ENCODE measurements around the gene MTCH1. TPM values are rescaled to one million over a fixed set of nuclear protein-coding genes. Genes with fewer than 3 reads are reported as not detected.

MTCH1 gene
- total RNA-seq = 339 and 394 TPM in 2 replicates

DNA sequence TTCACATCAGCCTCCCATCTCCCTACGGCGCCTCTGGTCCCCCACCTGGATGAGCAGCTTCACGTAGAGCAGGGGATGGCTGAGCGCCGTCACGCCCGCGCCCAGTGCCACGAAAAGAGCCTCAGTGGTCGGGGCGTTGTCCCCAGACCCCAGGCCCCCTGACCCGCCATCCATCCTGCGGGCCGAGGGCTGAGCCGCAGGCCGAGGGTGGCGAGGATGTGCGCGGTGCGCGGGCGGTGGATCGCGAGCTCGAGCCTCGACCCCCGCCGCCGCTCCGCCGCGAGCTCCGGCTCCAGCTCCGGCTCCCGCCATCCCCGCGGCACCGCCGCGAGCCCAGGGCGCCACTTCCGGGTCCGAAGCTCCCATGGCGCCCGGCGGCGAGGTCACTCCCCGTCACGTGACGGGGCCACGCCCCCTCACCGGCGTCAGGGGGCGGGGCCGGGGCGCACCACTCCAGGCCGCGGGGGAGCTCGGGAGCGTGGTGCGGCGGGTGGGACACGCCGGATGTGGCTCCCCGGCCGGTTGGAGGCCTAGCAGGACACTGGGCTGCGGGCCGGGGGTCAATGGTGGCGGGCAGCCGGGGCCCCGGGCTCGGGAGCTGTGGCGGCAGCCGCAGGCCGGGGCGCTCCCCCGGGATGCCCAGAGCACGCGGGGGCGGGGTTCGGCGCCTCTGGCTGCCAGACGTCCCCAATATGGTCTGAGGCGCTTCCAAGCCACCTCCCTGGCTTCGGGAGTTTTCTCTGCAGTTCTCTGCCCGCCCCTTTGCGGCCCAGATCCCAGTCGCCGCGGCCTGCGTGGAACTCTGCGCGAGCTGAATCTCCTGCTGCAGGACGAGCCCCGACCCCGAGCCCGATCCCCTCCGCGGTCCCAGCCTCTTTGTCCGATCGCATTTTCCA, at the start of gene MTCH1:
Gene MTCH1 (minus strand): TSS at position 389 of the 896 bp plus-strand sequence. CDS start 23 bp downstream, at position 366.

GRCh38 chr6:37005061-37005810, 19.2 kb upstream of the MTCH1 start, which contains the start of gene FGD2:
Gene FGD2 (plus strand): TSS chr6:37005655. CDS start chr6:37005818, 163 bp downstream.

GRCh38 chr6:36954262-36954931, 31.6 kb downstream of the MTCH1 start, which contains the start of gene PI16:
Gene PI16 (plus strand): TSS chr6:36954738. CDS start chr6:36954761, 23 bp downstream.

Other genes with a start within 250 kb of the MTCH1 start
- 0.18 and 0.30 TPM in 2 replicates for gene CPNE5, start 146.8 kb downstream of the MTCH1 start, total RNA-seq
- gene PPIL1, start 111.4 kb downstream of the MTCH1 start, total RNA-seq = 31.6 and 43.4 TPM in 2 replicates
- gene C6orf89, start 100.2 kb downstream of the MTCH1 start, total RNA-seq = 55.0 and 63.8 TPM in 2 replicates
- gene PI16, start 31.5 kb downstream of the MTCH1 start, total RNA-seq = 0.23 and 0.59 TPM in 2 replicates
- not detected in 2 replicates for gene FGD2, start 19.5 kb upstream of the MTCH1 start, total RNA-seq
- 7.6 and 21.7 TPM in 2 replicates for gene PIM1, start 184.0 kb upstream of the MTCH1 start, total RNA-seq